Progenitor cell of endocrine pancreas (in vitro differentiated cells): Measurements from ENCODE around the gene FSTL5. TPM values are rescaled to one million over a fixed set of nuclear protein-coding genes. Genes with fewer than 3 reads are reported as not detected.

Experiments
- DNase-seq: peaks from one replicate; pipeline ENCODE4 v3.0.0; 2021; ENCODE audit warnings: low spot score; ENCODE audit not compliant: unreplicated experiment
- H3K27ac Mint-ChIP-seq: 2 replicates; pipeline ENCODE4 v1.8.0; 2021; ENCODE audit warnings: mild to moderate bottlenecking, moderate library complexity, mixed read lengths
- H3K27me3 Mint-ChIP-seq: 2 replicates; pipeline ENCODE4 v1.8.0; 2021; ENCODE audit warnings: mixed read lengths
- H3K36me3 Mint-ChIP-seq: 2 replicates; pipeline ENCODE4 v1.8.0; 2022; ENCODE audit warnings: mixed read lengths; ENCODE audit not compliant: insufficient read depth
- H3K4me1 Mint-ChIP-seq: 2 replicates; pipeline ENCODE4 v1.8.0; 2021; ENCODE audit warnings: low read depth, mixed read lengths
- H3K4me3 Mint-ChIP-seq: 2 replicates; pipeline ENCODE4 v1.8.0; 2021; ENCODE audit warnings: low read depth, mild to moderate bottlenecking, moderate library complexity, mixed read lengths
- H3K9me3 Mint-ChIP-seq: 2 replicates; pipeline ENCODE4 v1.8.0; 2021; ENCODE audit warnings: low read depth, mixed read lengths
- CTCF ChIP-seq: fragments of 200-600 bp; sonication (generic); IDR thresholded peaks from one replicate; pipeline ENCODE4 v1.5.0; 2021; ENCODE audit warnings: antibody characterized with exemption, mild to moderate bottlenecking; ENCODE audit not compliant: unreplicated experiment
- total RNA-seq: library from RNA; stranded (reverse); gene quantifications from 2 replicates; pipeline ENCODE4 v1.2.1, GENCODE V29; 2021

Gene FSTL5
- total RNA-seq, 1 donor from 2014 or later = 15.5 TPM

GRCh38 chr4:161916035-161916434, 247.8 kb downstream of the FSTL5 start:
- DNase-seq = no peak
- H3K27ac Mint-ChIP-seq = no peak overlapping the region
- no peak overlapping the region for H3K4me3 Mint-ChIP-seq
- no peaks in the 10 kb centered on the region for H3K4me1 Mint-ChIP-seq
- H3K36me3 Mint-ChIP-seq = no peaks in the 10 kb centered on the region
- H3K9me3 Mint-ChIP-seq = peaks cover 9% of the 10 kb centered on the region
- H3K27me3 Mint-ChIP-seq = no peaks in the 10 kb centered on the region
- no peak for TF ChIP-seq CTCF

GRCh38 chr4:161907590-161907955, 256.2 kb downstream of the FSTL5 start:
- Mint-ChIP-seq H3K4me1 (no peaks in the 10 kb centered on the region), H3K27me3 (no peaks in the 10 kb centered on the region), H3K4me3 (no peak overlapping the region), H3K27ac (no peak overlapping the region), H3K9me3 (peaks cover 3% of the 10 kb centered on the region), H3K36me3 (no peaks in the 10 kb centered on the region)
- TF ChIP-seq CTCF = no peak
- DNase-seq = no peak

GRCh38 chr4:161906836-161907589, 256.8 kb downstream of the FSTL5 start:
- no peaks in the 10 kb centered on the region for H3K9me3 Mint-ChIP-seq
- no peaks in the 10 kb centered on the region for H3K4me1 Mint-ChIP-seq
- no peak overlapping the region for H3K4me3 Mint-ChIP-seq
- H3K36me3 Mint-ChIP-seq = no peaks in the 10 kb centered on the region
- DNase-seq = no peak
- TF ChIP-seq CTCF = no peak
- no peak overlapping the region for H3K27ac Mint-ChIP-seq
- H3K27me3 Mint-ChIP-seq = no peaks in the 10 kb centered on the region

GRCh38 chr4:161900110-161900509, 263.7 kb downstream of the FSTL5 start:
- TF ChIP-seq CTCF = no peak
- Mint-ChIP-seq H3K27ac (no peak overlapping the region), H3K27me3 (no peaks in the 10 kb centered on the region), H3K36me3 (no peaks in the 10 kb centered on the region), H3K9me3 (no peaks in the 10 kb centered on the region), H3K4me1 (no peaks in the 10 kb centered on the region), H3K4me3 (no peak overlapping the region)
- no peak for DNase-seq

- Mint-ChIP-seq H3K4me3 (no peak overlapping the region), H3K27me3 (no peaks in the 10 kb centered on the region), H3K27ac (peak overlapping the region; percentile 45), H3K9me3 (no peaks in the 10 kb centered on the region), H3K36me3 (no peaks in the 10 kb centered on the region), H3K4me1 (peaks cover 1% of the 10 kb centered on the region)
- DNase-seq = no peak
- no peak for TF ChIP-seq CTCF
Observed at GRCh38 chr4:161894493-161895167, 269.2 kb downstream of the FSTL5 start.
